SKM-1 treated with dmso at 0.1 percent for 144 hours (cell line): ENCODE results near the gene SLC44A4.
"Not testable (repeated sequence)": the region's sequence is repeated elsewhere in the genome, so short reads cannot be mapped to it uniquely, and the experiment has no call there.

Experiments used
- DNase-seq: peaks from one replicate; lab custom pipeline; 2025; ENCODE audit not compliant: unreplicated experiment; lab: John Stamatoyannopoulos, UW

The SLC44A4 gene

GRCh38 chr6:31860349-31860748 lies 18.4 kb downstream of the SLC44A4 start:
- DNase-seq = no peak

GRCh38 chr6:31859923-31860322 lies 18.9 kb downstream of the SLC44A4 start:
- DNase-seq = no peak

DNA sequence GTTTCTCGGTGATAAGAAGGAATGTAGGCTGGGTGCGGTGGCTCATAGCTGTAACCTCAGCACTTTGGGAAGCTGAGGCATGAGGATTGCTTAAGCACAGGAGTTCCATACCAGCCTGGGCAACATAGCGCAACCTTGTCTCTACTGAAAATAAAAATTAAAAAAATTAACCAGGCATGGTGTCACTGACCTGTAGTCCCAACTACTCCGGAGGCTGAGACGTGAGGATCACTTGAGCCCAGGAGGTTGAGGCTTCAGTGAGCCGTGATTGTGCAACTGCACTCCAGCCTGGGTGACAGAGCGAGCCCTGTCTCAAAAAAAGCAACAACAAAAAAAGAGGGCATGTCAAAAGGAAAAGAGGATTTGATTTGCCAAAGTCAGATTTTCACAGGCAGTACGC lies 20.1 kb downstream of the SLC44A4 start:
- no peak for DNase-seq

DNA sequence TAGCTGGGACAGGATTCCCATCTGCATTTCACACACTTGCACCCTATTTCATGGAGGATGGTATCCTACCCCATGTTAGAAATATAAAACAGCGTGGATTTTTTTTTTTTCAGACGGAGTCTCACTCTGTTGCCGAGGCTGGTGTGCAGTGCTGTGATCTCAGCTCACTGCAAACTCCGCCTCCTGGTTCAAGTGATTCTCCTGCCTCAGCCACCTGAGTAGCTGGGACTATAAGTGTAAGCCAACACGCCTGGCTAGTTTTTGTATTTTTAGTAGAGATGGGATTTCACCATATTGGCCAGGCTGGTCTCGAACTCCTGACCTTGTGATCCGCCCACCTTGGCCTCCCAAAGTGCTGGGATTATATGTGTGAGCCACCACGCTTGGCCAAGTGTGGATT lies 21.0 kb downstream of the SLC44A4 start:
- not testable (repeated sequence) for DNase-seq

- DNase-seq = not testable (repeated sequence)
These were observed 26.6 kb downstream of the SLC44A4 start for GRCh38 chr6:31851980-31852718.

DNA sequence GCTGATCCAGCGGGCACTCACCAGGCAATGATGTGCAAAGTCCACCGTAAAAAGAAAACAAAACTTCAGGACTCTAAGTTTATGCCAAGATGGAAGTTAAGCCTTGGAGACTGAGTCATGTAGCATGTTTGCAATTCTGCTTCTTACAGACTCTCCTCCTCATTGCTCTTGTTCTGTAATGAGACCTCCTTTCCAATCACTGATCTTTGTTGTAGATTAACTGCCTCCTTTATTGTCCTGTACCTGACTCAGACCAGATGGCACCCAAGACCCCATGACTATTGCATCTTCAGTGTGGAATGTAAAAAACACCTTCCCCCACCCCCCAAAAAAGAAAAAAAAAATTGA lies 27.3 kb downstream of the SLC44A4 start:
- DNase-seq = no peak

DNA sequence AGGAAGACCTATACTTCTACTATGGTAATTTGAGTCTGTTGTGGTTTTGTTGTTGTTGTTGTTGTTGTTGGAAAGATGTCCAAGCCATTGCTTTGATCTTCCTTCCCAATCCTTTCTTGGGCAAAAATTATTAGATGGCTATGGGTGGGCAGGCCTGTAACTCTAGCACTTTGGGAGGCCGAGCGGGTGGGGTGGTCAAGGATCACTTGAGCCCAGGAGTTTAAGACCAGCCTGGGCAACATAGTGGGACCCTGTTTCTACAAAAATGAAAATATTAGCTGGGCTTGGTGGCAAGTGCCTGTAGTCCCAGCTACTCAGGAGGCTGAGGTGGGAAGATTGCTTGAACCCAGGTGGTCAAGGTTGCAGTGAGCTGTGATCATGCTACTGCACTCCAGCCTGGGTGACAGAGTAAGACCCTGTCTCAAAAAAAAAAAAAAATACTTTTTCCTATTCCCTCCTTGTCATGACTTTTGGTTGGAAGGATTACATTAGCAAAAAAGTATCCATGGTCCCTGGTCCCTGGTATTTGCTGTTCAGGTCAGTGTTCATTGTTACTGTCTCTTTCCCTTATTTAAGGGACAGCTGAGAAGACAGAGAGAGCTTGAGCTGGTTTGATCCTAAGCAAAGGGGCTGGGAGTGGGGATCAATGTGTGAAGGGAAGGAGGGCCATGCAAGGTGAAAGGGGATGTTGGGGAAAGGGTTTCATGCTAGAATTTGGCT lies 27.9 kb downstream of the SLC44A4 start:
- DNase-seq = no peak

DNA sequence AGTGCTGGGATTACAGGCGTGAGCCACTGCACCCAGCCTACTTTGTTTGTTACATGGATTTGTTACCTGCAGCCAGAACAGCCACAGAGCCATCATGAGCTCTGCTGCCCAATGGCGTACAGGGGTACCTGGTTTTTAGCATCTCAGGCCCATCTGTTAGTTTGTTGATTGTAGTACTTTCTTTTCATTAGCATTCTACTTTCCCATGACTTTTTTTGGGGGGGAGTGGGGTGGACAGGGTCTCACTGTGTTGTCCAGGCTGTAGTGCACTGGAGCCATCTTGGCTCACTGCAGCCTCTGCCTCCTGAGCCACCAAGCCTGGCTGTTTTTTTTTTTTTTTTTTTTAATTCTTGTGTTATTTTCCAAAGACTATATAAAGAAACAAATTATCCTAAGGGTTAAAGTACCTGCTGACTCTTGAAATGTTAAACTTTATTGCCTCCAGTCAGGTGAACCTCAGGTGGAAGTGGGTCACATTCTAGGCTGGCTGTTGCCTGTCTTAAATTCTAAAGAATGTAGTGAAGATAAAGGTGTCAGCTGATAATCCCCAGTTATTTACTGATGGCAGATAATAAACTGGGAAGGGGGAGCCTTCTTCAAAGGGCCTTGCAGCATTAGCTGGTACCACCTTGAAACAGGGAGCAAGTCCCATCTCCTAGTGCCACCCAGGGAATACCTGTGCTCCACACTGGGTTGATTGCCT lies 31.4 kb downstream of the SLC44A4 start:
- no peak for DNase-seq

DNA sequence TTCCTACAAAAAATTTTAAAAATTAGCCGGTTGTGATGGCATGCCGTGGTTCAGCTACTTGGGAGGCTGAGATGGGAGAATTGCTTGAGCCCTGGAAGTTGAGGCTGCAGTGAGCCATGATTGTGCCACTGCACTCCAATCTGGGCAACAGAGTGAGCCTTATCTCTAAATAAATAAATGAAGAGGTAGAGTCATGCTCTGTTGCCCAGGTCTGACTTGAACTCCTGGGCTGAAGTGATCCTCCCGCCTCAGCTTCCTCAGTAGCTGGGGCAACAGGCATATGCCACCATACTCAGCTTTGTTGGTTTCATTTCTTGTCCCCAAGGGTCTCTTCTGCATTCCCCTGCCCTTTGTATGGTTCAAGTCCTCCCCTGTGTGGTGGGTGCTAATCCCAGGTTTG lies 34.3 kb downstream of the SLC44A4 start:
- no peak for DNase-seq

- DNase-seq = no peak
These were observed 36.7 kb downstream of the SLC44A4 start for GRCh38 chr6:31842053-31842452.

DNA sequence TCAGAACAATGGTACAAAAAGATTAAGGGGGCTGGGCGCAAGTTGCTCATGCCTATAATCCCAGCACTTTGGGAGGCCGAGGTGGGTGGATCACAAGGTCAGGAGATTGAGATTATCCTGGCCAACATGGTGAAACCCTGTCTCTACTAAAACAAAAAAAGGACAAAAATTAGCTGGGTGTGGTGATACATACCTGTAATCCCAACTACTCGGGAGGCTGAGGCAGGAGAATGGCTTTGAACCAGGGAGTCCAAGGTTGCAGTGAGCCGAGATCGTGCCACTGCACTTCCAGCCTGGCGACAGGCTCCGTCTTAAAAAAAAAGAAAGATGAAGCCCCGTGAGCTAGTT lies 39.0 kb downstream of the SLC44A4 start:
- not testable (repeated sequence) for DNase-seq

GRCh38 chr6:31838968-31839367 lies 39.8 kb downstream of the SLC44A4 start:
- DNase-seq = no peak

- not testable (repeated sequence) for DNase-seq
These were observed 40.7 kb downstream of the SLC44A4 start for GRCh38 chr6:31838114-31838553.

- DNase-seq = no peak
These were observed 41.3 kb downstream of the SLC44A4 start for GRCh38 chr6:31837369-31838113.

- DNase-seq = no peak
These were observed 42.1 kb downstream of the SLC44A4 start for GRCh38 chr6:31836474-31837368.

GRCh38 chr6:31836047-31836473 lies 42.7 kb downstream of the SLC44A4 start:
- DNase-seq = no peak

- DNase-seq = peak; percentile 91
These were observed 44.2 kb downstream of the SLC44A4 start for GRCh38 chr6:31834367-31835250.

GRCh38 chr6:31831350-31832215 lies 47.2 kb downstream of the SLC44A4 start:
- DNase-seq = no peak
